ENCODE data around the gene APCS. TPM values are rescaled to one million over a fixed set of nuclear protein-coding genes. Genes with fewer than 3 reads are reported as not detected.

Gene APCS
- total and polyA plus RNA-seq, 2 donors (not counting 3 experiments of a cell fraction or from before 2014, with no cell fraction given), result not detected

- peak; percentile 73 for TF ChIP-seq JUN (IDR thresholded peaks at IDR 0.05; ENCODE audit: borderline replicate concordance, insufficient read depth, insufficient read length, low read depth)
- peak; percentile 81 for TF ChIP-seq GATA2 (IDR thresholded peaks at IDR 0.05; ENCODE audit: insufficient read depth, insufficient read length, low read depth, low read length)
- no peak for TF ChIP-seq CTCF (IDR thresholded peaks at IDR 0.05; ENCODE audit: extremely low read depth in 1 of 2, insufficient read depth in 1 of 2, low read depth in 1 of 2, low read length in 2 of 2)
- TF ChIP-seq EZH2 (IDR thresholded peaks at IDR 0.05; ENCODE audit: borderline replicate concordance, low read depth, low read length, severe bottlenecking), result no peak
- TF ChIP-seq POLR2AphosphoS5 (IDR thresholded peaks at IDR 0.05; ENCODE audit: insufficient read depth, low read depth, low read length), result no peak
- peak; percentile 75 for TF ChIP-seq MYC (IDR thresholded peaks at IDR 0.05; ENCODE audit: low read depth, low read length)
- TF ChIP-seq MAX (IDR thresholded peaks at IDR 0.05; ENCODE audit: insufficient read depth, insufficient read length), result no peak
- peak; percentile 45 for TF ChIP-seq POLR2A (IDR thresholded peaks at IDR 0.05; ENCODE audit: low read depth, low read length)
- peak; percentile 64 for TF ChIP-seq FOS (IDR thresholded peaks at IDR 0.05; ENCODE audit: borderline replicate concordance, insufficient read depth, low read length)
- dilution Hi-C loops (cut with MboI; ENCODE audit: extremely low pct_ligation_motif_present, low sequenced_read_pairs), result no loop called here
- FAIRE-seq (peak; percentile 85), DNase-seq (ENCODE audit: low read depth, low spot score) (peak; percentile 72)
- H3K79me2 ChIP-seq (ENCODE audit: control insufficient read depth, insufficient read depth, low read length), result no peaks in the 10 kb centered on the region
- no peak overlapping the region for H3K4me2 ChIP-seq (ENCODE audit: insufficient read depth, low read length)
- peak overlapping the region; percentile 21 for H2AFZ ChIP-seq (ENCODE audit: low read depth, low read length)
- ChIA-PET CTCF (interaction anchor here (1.0 to 1.8 kb wide), 5 partner anchors 55 to 293 kb away, joined by 3 to 5 read pairs (median 4); partner anchors contain the start of gene DUSP23), POLR2A (no interaction called here)
- H3K9me3 ChIP-seq (replicated peaks; ENCODE audit: control insufficient read depth, insufficient read depth, low read length), result no peaks in the 10 kb centered on the region
- H3K36me3 ChIP-seq (ENCODE audit: control insufficient read depth in 2 of 2, extremely low read depth in 1 of 2, insufficient read depth in 2 of 2, low read length in 2 of 2), result no peaks in the 10 kb centered on the region
- no TSS peak for BruUV-seq (replicated peaks)
- no peaks in the 10 kb centered on the region for H3K9me1 ChIP-seq (replicated peaks; ENCODE audit: control insufficient read depth, extremely low read depth, insufficient read depth, low read length)
- H4K20me1 ChIP-seq (replicated peaks; ENCODE audit: control insufficient read depth, extremely low read depth, insufficient read depth, low read length), result no peaks in the 10 kb centered on the region
- H3K4me1 ChIP-seq (ENCODE audit: control insufficient read depth, extremely low read depth, insufficient read depth, low read length), result peaks cover 40% of the 10 kb centered on the region
- H3K4me3 ChIP-seq (replicated peaks in 1 of 3; ENCODE audit: insufficient read depth in 1 of 3, low read depth in 1 of 3, low read length in 3 of 3), result no peak overlapping the region
- intact Hi-C loops (cut with micrococcal nuclease), result loop anchor here (1.0 to 10.0 kb wide), 9 partner anchors 56 to 583 kb away; no protein-coding TSS in a partner anchor
- H3K9ac ChIP-seq (replicated peaks; ENCODE audit: extremely low read depth, insufficient read depth, low read length), result peak overlapping the region; percentile 77
- no peaks in the 10 kb centered on the region for H3K27me3 ChIP-seq (ENCODE audit: control insufficient read depth in 2 of 2, insufficient read depth in 2 of 2, low read length in 2 of 2)
- peak overlapping the region; percentile 99 for H3K27ac ChIP-seq (ENCODE audit: insufficient read depth, low read depth, low read length)
Observed at GRCh38 chr1:159598196-159598595, 10.6 kb downstream of the APCS start.

Data from endothelial cell of umbilical vein (primary cell).